H9 (cell line): ENCODE data around the gene BICD1. TPM values are rescaled to one million over a fixed set of nuclear protein-coding genes. Genes with fewer than 3 reads are reported as not detected.

Experiments
- DNase-seq: peaks from one replicate; pipeline ENCODE4 v3.0.0-alpha.2; 2017
- H2AFZ ChIP-seq: one replicate; pipeline ENCODE4 v1.6.1; 2013; ENCODE audit warnings: mild to moderate bottlenecking, low read length, control low read depth, moderate library complexity
- H2AK5ac ChIP-seq: 2 replicates; pipeline ENCODE4 v1.6.1; 2013; ENCODE audit warnings: low read length, control low read depth, mixed read lengths; ENCODE audit not compliant: insufficient read length
- H2BK120ac ChIP-seq: one replicate; pipeline ENCODE4 v1.6.1; 2013; ENCODE audit warnings: low read depth, mild to moderate bottlenecking, low read length, control low read depth, inconsistent platforms; ENCODE audit not compliant: poor library complexity, severe bottlenecking
- H2BK12ac ChIP-seq: 2 replicates; pipeline ENCODE4 v1.6.1; 2013; ENCODE audit warnings: low read length, control low read depth, mixed read lengths, low read depth; ENCODE audit not compliant: insufficient read length
- H2BK15ac ChIP-seq: 2 replicates; pipeline ENCODE4 v1.6.1; 2013; ENCODE audit warnings: low read depth, low read length, control low read depth
- H2BK20ac ChIP-seq: one replicate; pipeline ENCODE4 v1.6.1; 2013; ENCODE audit warnings: low read depth, mild to moderate bottlenecking, low read length, control low read depth, inconsistent platforms; ENCODE audit not compliant: poor library complexity, severe bottlenecking
- H2BK5ac ChIP-seq: 2 replicates; pipeline ENCODE4 v1.6.1; 2013; ENCODE audit warnings: low read length, control low read depth, mixed read lengths; ENCODE audit not compliant: insufficient read length
- H3K14ac ChIP-seq: 2 replicates; pipeline ENCODE4 v1.6.1; 2013; ENCODE audit warnings: low read length, control low read depth; ENCODE audit not compliant: insufficient read depth
- H3K18ac ChIP-seq: 2 replicates; pipeline ENCODE4 v1.6.1; 2013; ENCODE audit warnings: low read depth, mild to moderate bottlenecking, mixed read lengths, low read length, control low read depth; ENCODE audit not compliant: insufficient read length
- H3K23ac ChIP-seq: 2 replicates; pipeline ENCODE4 v1.6.1; 2013; ENCODE audit warnings: low read length, control low read depth, mixed read lengths, low read depth; ENCODE audit not compliant: insufficient read length
- H3K23me2 ChIP-seq: 2 replicates; pipeline ENCODE4 v1.6.1; 2013; ENCODE audit warnings: low read depth, mild to moderate bottlenecking, mixed read lengths, low read length, control low read depth; ENCODE audit not compliant: insufficient read length, poor library complexity, severe bottlenecking
- H3K27ac ChIP-seq: 2 replicates; pipeline ENCODE4 v1.5.1; 2013; ENCODE audit warnings: low read length, control low read depth, mixed read lengths, low read depth; ENCODE audit not compliant: insufficient read length
- H3K27me3 ChIP-seq: 2 replicates; pipeline ENCODE4 v1.6.1; 2013; ENCODE audit warnings: low read length, control low read depth, inconsistent platforms; ENCODE audit not compliant: insufficient read depth
- H3K4ac ChIP-seq: 2 replicates; pipeline ENCODE4 v1.6.1; 2013; ENCODE audit warnings: low read depth, mild to moderate bottlenecking, control low read depth, inconsistent platforms, low read length, moderate library complexity
- H3K4me1 ChIP-seq: 2 replicates; pipeline ENCODE4 v1.6.1; 2013; ENCODE audit warnings: low read length, control low read depth, inconsistent platforms; ENCODE audit not compliant: insufficient read depth
- H3K4me2 ChIP-seq: 2 replicates; pipeline ENCODE4 v1.6.1; 2013; ENCODE audit warnings: low read length, control low read depth, mixed read lengths; ENCODE audit not compliant: insufficient read length, insufficient read depth
- H3K56ac ChIP-seq: 2 replicates; pipeline ENCODE4 v1.6.1; 2013; ENCODE audit warnings: low read depth, mild to moderate bottlenecking, mixed read lengths, low read length, control low read depth; ENCODE audit not compliant: insufficient read length
- H3K79me1 ChIP-seq: 2 replicates; pipeline ENCODE4 v1.6.1; 2013; ENCODE audit warnings: low read depth, mild to moderate bottlenecking, moderate library complexity, low read length, control low read depth, inconsistent platforms; ENCODE audit not compliant: insufficient read depth, poor library complexity, severe bottlenecking
- H3K79me2 ChIP-seq: 2 replicates; pipeline ENCODE4 v1.6.1; 2013; ENCODE audit warnings: low read length, control low read depth, inconsistent platforms; ENCODE audit not compliant: insufficient read depth
- H3K9ac ChIP-seq: 2 replicates; pipeline ENCODE4 v1.6.1; 2013; ENCODE audit warnings: low read length, control low read depth, mixed read lengths; ENCODE audit not compliant: insufficient read length; ENCODE audit errors: extremely low read depth
- H3K9me3 ChIP-seq: one replicate; pipeline ENCODE4 v1.6.1; 2013; ENCODE audit warnings: low read depth, low read length, inconsistent platforms; ENCODE audit not compliant: control insufficient read depth
- H3T11ph ChIP-seq: one replicate; pipeline ENCODE4 v1.6.1; 2013; ENCODE audit warnings: mild to moderate bottlenecking, low read length, control low read depth, inconsistent platforms
- H4K20me1 ChIP-seq: one replicate; pipeline ENCODE4 v1.6.1; 2013; ENCODE audit not compliant: control insufficient read depth, insufficient read length, insufficient read depth
- H4K5ac ChIP-seq: 2 replicates; pipeline ENCODE4 v1.6.1; 2013; ENCODE audit warnings: low read depth, mild to moderate bottlenecking, mixed read lengths, low read length, control low read depth; ENCODE audit not compliant: insufficient read length
- H4K8ac ChIP-seq: replicated peaks from 2 replicates; pipeline ENCODE4 v1.6.1; 2013; ENCODE audit warnings: low read length, control low read depth, mixed read lengths, low read depth; ENCODE audit not compliant: insufficient read length
- H4K91ac ChIP-seq: 2 replicates; pipeline ENCODE4 v1.6.1; 2013; ENCODE audit warnings: low read depth, mild to moderate bottlenecking, moderate library complexity, mixed read lengths, low read length, control low read depth; ENCODE audit not compliant: insufficient read length
- H3K27ac Mint-ChIP-seq, 3 experiments: 2 replicates in 2 of 3; 3 replicates in 1 of 3; pipeline ENCODE4 v1.8.0; 2020 to 2021; ENCODE audit warnings: mixed read lengths in 3 of 3, mild to moderate bottlenecking in 1 of 3, moderate library complexity in 1 of 3
- H3K27me3 Mint-ChIP-seq: 2 replicates; pipeline ENCODE4 v1.8.0; 2021; ENCODE audit warnings: low read depth, mild to moderate bottlenecking, moderate library complexity, mixed read lengths
- H3K36me3 Mint-ChIP-seq, 3 experiments: 2 replicates in 2 of 3; 3 replicates in 1 of 3; pipeline ENCODE4 v1.8.0; 2020 to 2021; ENCODE audit warnings: low read depth in 3 of 3, mixed read lengths in 3 of 3; ENCODE audit not compliant: insufficient read depth in 1 of 3
- H3K4me1 Mint-ChIP-seq, 2 experiments: 2 replicates each; pipeline ENCODE4 v1.8.0; 2020; ENCODE audit warnings: mixed read lengths in 2 of 2
- H3K4me3 Mint-ChIP-seq, 2 experiments: 2 replicates in 1 of 2; 3 replicates in 1 of 2; pipeline ENCODE4 v1.8.0; 2020 to 2021; ENCODE audit warnings: mild to moderate bottlenecking in 2 of 2, mixed read lengths in 2 of 2, moderate library complexity in 1 of 2
- H3K9me3 Mint-ChIP-seq, 2 experiments: 2 replicates in 1 of 2; 3 replicates in 1 of 2; pipeline ENCODE4 v1.8.0; 2020; ENCODE audit warnings: mild to moderate bottlenecking in 2 of 2, mixed read lengths in 2 of 2, moderate library complexity in 1 of 2
- WGBS: extraction: QIAGEN DNeasy Blood & Tissue Kit; methylation state at CpG from one replicate; pipeline ENCODE4 v1.1.7; 2013; ENCODE audit warnings: missing lambda C conversion rate, low lambda C conversion rate, mixed read lengths; ENCODE audit not compliant: insufficient read length; ENCODE audit errors: extremely low coverage; 5-methylcytosine and 5-hydroxymethylcytosine counted together
- total RNA-seq: library from RNA; stranded (reverse); gene quantifications from 2 replicates; pipeline ENCODE4 v1.2.1, GENCODE V29; 2021
- TF ChIP-seq, protein P1 (sequence below): fragments of 200-600 bp; sonication (generic); conservative IDR thresholded peaks from 3 replicates; pipeline ENCODE4 v1.8.0; 2021; ENCODE audit warnings: antibody characterized with exemption, mild to moderate bottlenecking

BICD1 gene
- total RNA-seq, 1 experiment from 2014 or later: 134 TPM

GRCh38 chr12:32104572-32105355, 1.9 kb upstream of the BICD1 start:
- Histone ChIP-seq H4K20me1 (no peaks in the 10 kb centered on the region), H2BK12ac (no peak overlapping the region), H3K4me1 (0 out of 2 replicates have a peak, but pooled peaks cover 2% of the 10 kb centered on the region), H3K27ac (no peak overlapping the region), H3K9ac (no peak overlapping the region), H3K4ac (no peak overlapping the region), H4K8ac (no peak overlapping the region), H4K91ac (no peak overlapping the region), H3K23ac (no peak overlapping the region), H2AFZ (no peak overlapping the region), H4K5ac (no peak overlapping the region), H3K56ac (no peak overlapping the region), H2BK15ac (no peak overlapping the region), H3K4me2 (no peak overlapping the region), H2BK120ac (no peak overlapping the region), H3K9me3 (no peaks in the 10 kb centered on the region), H3T11ph (no peak overlapping the region), H3K79me2 (peaks cover 10% of the 10 kb centered on the region; the same call in 1 of the 2 replicates), H3K27me3 (no peaks in the 10 kb centered on the region), H3K14ac (no peak overlapping the region), H2BK20ac (no peak overlapping the region), H3K18ac (no peak overlapping the region), H2BK5ac (no peak overlapping the region), H2AK5ac (no peak overlapping the region), H3K79me1 (no peaks in the 10 kb centered on the region), H3K23me2 (peaks cover 9% of the 10 kb centered on the region)
- WGBS: no CpG with 5 or more reads among the region's 11 CpGs
- Mint-ChIP-seq H3K27me3 (peaks cover 2% of the 10 kb centered on the region; the same call in 1 of the 2 replicates), H3K36me3 (peaks cover 3 to 14% (median 5%) of the 10 kb centered on the region in 3 experiments; a peak in 5 of 7 replicates), H3K4me3 (no peak overlapping the region), H3K4me1 (peaks cover 31 to 38% of the 10 kb centered on the region in 2 experiments), H3K9me3 (no peaks in the 10 kb centered on the region), H3K27ac (peak overlapping the region in 1 of 3 experiments; percentile 57; a peak in 2 of 7 replicates)
- TF ChIP-seq, protein P1, sequence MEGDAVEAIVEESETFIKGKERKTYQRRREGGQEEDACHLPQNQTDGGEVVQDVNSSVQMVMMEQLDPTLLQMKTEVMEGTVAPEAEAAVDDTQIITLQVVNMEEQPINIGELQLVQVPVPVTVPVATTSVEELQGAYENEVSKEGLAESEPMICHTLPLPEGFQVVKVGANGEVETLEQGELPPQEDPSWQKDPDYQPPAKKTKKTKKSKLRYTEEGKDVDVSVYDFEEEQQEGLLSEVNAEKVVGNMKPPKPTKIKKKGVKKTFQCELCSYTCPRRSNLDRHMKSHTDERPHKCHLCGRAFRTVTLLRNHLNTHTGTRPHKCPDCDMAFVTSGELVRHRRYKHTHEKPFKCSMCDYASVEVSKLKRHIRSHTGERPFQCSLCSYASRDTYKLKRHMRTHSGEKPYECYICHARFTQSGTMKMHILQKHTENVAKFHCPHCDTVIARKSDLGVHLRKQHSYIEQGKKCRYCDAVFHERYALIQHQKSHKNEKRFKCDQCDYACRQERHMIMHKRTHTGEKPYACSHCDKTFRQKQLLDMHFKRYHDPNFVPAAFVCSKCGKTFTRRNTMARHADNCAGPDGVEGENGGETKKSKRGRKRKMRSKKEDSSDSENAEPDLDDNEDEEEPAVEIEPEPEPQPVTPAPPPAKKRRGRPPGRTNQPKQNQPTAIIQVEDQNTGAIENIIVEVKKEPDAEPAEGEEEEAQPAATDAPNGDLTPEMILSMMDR: no peak
- no peak for DNase-seq
